ENCODE results near the gene GAGE12F.
"Not testable (repeated sequence)": the region's sequence is repeated elsewhere in the genome, so short reads cannot be mapped to it uniquely, and the experiment has no call there.

- not testable (repeated sequence) for TF ChIP-seq CTCF, EZH2, EZH2phosphoT487 (IDR thresholded peaks at IDR 0.05)
These were observed 29.8 kb downstream of the GAGE12F start for GRCh38 chrX:49590488-49590887.

Data from neural progenitor cell (in vitro differentiated cells).